Measurements from ENCODE around the gene PLCD4. TPM values are rescaled to one million over a fixed set of nuclear protein-coding genes. Genes with fewer than 3 reads are reported as not detected.
A peak's percentile ranks its signal among the peaks of the same experiment; 100 is the strongest.

Gene PLCD4
- polyA plus RNA-seq, 1 donor, result 4.0 TPM

DNA sequence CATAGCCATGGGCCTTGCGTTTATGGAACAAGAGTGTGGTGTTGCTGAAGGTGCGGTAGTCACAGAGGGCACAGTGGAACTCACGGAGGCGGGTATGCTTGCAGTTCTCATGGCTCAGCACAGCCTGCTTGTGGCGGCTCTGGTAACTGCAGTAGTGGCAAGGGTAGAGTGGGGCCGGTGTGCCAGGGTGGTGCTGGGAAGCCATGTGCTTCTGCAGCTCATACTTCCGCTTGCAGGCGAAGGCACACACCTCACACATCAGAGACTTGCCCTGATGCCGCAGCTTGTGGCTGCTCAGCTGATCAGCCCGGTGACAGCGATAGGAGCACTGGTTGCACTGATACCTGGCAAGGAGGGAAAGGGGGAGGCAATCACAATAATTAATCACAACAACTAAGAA, 37.0 kb downstream of the PLCD4 start:
- no peak overlapping the region for H3K4me3 ChIP-seq (ENCODE audit: low read length)
- no peak for DNase-seq
- no CpG with 5 or more reads among the region's 11 CpGs for WGBS (ENCODE audit: insufficient coverage, low lambda C conversion rate)
- no peaks in the 10 kb centered on the region for H3K27me3 ChIP-seq (ENCODE audit: control insufficient read depth, insufficient read depth, low read length)
- H3K36me3 ChIP-seq (ENCODE audit: control insufficient read depth, insufficient read depth, low read length), result peaks cover 76% of the 10 kb centered on the region
- no peaks in the 10 kb centered on the region for H3K9me3 ChIP-seq (ENCODE audit: control insufficient read depth, low read depth, low read length)
- peaks cover 22% of the 10 kb centered on the region for H3K4me1 ChIP-seq (ENCODE audit: control insufficient read depth, insufficient read depth, low read length)
- H3K27ac ChIP-seq (ENCODE audit: low read length), result peak overlapping the region; percentile 78

DNA sequence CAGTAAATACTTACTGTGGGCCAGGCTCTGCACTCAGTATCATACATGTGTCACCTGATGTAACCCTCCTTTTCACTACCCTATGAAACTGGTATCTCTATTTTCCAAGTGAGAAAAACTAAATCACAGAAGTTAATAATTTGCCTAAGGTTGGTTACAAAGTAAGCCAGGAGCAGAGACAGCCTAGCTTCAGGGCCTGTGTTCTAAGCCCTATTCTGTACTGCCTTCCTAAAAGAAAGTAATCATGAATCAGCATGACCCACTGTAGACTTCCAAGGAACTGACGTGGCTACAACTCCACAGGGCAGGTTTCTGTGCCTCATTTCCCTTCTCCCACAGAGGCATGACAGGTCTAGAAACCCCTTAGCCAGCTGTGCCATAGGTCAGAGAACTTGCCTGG, 37.4 kb downstream of the PLCD4 start:
- H3K27me3 ChIP-seq (ENCODE audit: control insufficient read depth, insufficient read depth, low read length), result no peaks in the 10 kb centered on the region
- H3K4me1 ChIP-seq (ENCODE audit: control insufficient read depth, insufficient read depth, low read length), result peaks cover 22% of the 10 kb centered on the region
- no peak overlapping the region for H3K4me3 ChIP-seq (ENCODE audit: low read length)
- DNase-seq, result peak; percentile 56 to 83
- 0% methylated on average over 1 of the region's 1 CpG for WGBS (ENCODE audit: insufficient coverage, low lambda C conversion rate)
- H3K9me3 ChIP-seq (ENCODE audit: control insufficient read depth, low read depth, low read length), result no peaks in the 10 kb centered on the region
- peaks cover 78% of the 10 kb centered on the region for H3K36me3 ChIP-seq (ENCODE audit: control insufficient read depth, insufficient read depth, low read length)
- peak overlapping the region; percentile 78 for H3K27ac ChIP-seq (ENCODE audit: low read length)

DNA sequence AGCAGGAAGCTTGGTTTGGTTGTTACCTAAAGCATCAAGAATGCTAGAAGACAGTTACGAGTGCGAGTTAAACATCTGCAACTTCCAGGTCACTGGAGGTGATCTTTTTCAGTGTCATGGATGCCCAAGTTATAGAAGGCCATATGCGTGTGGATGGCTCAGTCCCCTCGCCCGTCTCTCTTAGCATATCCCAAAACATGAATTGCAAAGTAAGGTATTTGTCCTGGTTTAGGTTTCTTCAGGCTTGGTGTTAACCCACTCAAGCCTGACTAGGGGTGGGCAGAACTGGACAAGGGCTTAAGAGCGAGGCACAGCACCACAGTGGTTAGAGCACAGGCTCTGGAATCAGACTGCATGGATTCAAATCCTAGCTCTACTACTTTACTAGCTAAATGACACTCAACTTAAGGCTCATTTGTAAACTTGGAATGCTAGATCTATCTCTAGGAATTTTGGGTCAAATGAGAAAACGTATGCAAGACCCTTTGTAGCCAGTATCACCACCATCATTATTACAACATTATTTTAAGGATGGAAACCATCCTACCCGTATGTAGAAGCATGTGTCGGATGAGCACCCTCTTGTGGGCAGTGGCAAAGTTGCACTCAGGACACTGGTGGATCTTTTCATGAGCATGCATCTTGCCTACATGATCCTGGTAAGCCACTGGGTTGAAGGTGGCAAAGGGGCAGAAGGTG, 40.5 kb downstream of the PLCD4 start:
- Histone ChIP-seq H3K36me3 (ENCODE audit: control insufficient read depth, insufficient read depth, low read length) (peaks cover 76% of the 10 kb centered on the region), H3K9me3 (ENCODE audit: control insufficient read depth, low read depth, low read length) (no peaks in the 10 kb centered on the region), H3K27me3 (ENCODE audit: control insufficient read depth, insufficient read depth, low read length) (no peaks in the 10 kb centered on the region), H3K4me3 (ENCODE audit: low read length) (no peak overlapping the region), H3K4me1 (ENCODE audit: control insufficient read depth, insufficient read depth, low read length) (peaks cover 22% of the 10 kb centered on the region), H3K27ac (ENCODE audit: low read length) (no peak overlapping the region)
- DNase-seq, result peak; percentile 28 to 39
- WGBS (ENCODE audit: insufficient coverage, low lambda C conversion rate), result 0% methylated on average over 1 of the region's 9 CpGs

DNA sequence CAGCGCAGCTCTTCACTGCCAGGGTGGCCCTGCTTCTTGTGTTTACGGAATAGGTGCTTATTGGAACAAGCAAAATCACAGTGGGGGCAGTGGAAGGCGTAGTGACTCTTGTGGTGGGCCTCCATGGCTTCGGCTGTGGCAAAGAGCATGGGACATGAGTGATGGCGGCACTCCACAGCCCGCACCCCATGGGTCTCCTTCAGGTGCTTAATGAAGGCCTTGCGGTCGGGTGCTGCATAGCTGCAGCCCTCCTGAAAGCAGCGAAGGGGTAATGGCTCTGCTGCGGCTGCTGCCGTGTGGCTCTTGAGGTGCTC, 41.0 kb downstream of the PLCD4 start:
- no CpG with 5 or more reads among the region's 11 CpGs for WGBS (ENCODE audit: insufficient coverage, low lambda C conversion rate)
- H3K9me3 ChIP-seq (ENCODE audit: control insufficient read depth, low read depth, low read length), result no peaks in the 10 kb centered on the region
- peaks cover 22% of the 10 kb centered on the region for H3K4me1 ChIP-seq (ENCODE audit: control insufficient read depth, insufficient read depth, low read length)
- H3K4me3 ChIP-seq (ENCODE audit: low read length), result no peak overlapping the region
- DNase-seq, result no peak
- peaks cover 75% of the 10 kb centered on the region for H3K36me3 ChIP-seq (ENCODE audit: control insufficient read depth, insufficient read depth, low read length)
- H3K27ac ChIP-seq (ENCODE audit: low read length), result no peak overlapping the region
- H3K27me3 ChIP-seq (ENCODE audit: control insufficient read depth, insufficient read depth, low read length), result no peaks in the 10 kb centered on the region

DNA sequence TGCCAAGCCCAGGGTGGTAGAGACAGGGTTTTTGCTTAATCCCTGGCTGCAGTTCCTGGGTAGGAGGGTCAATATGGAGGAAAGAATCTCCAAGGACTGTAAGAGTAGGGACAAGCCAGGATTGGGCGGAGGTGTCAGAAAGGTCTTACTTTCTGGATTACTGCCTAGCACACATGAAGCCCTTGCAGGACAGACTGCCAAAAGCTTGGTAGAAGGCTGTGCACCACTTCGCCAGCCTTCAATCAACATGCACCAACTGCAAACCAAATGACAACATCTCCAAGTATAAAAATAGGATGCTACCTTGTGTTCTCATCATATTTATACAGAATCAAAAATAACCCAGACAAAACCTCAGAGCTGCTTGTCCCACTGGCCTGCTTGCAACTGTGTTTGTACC, 48.1 kb downstream of the PLCD4 start:
- Histone ChIP-seq H3K4me3 (ENCODE audit: low read length) (no peak overlapping the region), H3K27ac (ENCODE audit: low read length) (no peak overlapping the region), H3K4me1 (ENCODE audit: control insufficient read depth, insufficient read depth, low read length) (no peaks in the 10 kb centered on the region), H3K27me3 (ENCODE audit: control insufficient read depth, insufficient read depth, low read length) (no peaks in the 10 kb centered on the region), H3K9me3 (ENCODE audit: control insufficient read depth, low read depth, low read length) (no peaks in the 10 kb centered on the region), H3K36me3 (ENCODE audit: control insufficient read depth, insufficient read depth, low read length) (peaks cover 44% of the 10 kb centered on the region)
- WGBS (ENCODE audit: insufficient coverage, low lambda C conversion rate), result no CpG with 5 or more reads among the region's 2 CpGs
- DNase-seq, result no peak

DNA sequence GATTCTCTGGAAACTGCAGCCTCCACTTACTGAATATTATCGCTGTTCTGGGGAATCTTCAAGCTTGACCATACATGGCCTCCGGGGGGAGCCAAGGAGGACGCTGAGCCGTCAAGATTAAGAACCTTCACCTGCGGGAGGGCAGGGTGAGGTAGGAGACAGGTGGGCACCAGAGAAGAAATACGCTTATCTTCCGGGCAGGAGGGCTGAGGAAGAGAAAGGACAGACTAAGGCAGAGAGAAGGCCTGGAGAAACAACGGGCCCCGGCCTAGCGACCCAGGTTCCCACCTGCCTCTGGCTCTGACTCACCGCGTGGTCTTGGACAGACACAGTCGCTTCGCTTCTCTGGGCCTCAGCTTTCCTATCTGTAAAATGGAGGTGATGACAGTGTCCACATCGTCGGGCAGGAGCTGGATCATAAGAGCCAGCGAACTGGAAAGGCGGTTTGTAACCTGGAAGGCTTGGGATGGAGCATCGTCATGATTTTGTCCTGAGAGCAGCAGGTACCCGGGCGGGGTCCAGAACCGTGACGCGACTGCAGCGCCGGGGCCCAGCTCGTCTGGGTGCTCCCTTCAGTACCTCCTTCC, 51.1 kb downstream of the PLCD4 start:
- Histone ChIP-seq H3K27ac (ENCODE audit: low read length) (peak overlapping the region; percentile 68), H3K4me3 (ENCODE audit: low read length) (peak overlapping the region; percentile 85), H3K36me3 (ENCODE audit: control insufficient read depth, insufficient read depth, low read length) (peaks cover 44% of the 10 kb centered on the region), H3K9me3 (ENCODE audit: control insufficient read depth, low read depth, low read length) (no peaks in the 10 kb centered on the region), H3K4me1 (ENCODE audit: control insufficient read depth, insufficient read depth, low read length) (no peaks in the 10 kb centered on the region), H3K27me3 (ENCODE audit: control insufficient read depth, insufficient read depth, low read length) (no peaks in the 10 kb centered on the region)
- peak; percentile 35 to 73 for DNase-seq
- WGBS (ENCODE audit: insufficient coverage, low lambda C conversion rate), result no CpG with 5 or more reads among the region's 27 CpGs

DNA sequence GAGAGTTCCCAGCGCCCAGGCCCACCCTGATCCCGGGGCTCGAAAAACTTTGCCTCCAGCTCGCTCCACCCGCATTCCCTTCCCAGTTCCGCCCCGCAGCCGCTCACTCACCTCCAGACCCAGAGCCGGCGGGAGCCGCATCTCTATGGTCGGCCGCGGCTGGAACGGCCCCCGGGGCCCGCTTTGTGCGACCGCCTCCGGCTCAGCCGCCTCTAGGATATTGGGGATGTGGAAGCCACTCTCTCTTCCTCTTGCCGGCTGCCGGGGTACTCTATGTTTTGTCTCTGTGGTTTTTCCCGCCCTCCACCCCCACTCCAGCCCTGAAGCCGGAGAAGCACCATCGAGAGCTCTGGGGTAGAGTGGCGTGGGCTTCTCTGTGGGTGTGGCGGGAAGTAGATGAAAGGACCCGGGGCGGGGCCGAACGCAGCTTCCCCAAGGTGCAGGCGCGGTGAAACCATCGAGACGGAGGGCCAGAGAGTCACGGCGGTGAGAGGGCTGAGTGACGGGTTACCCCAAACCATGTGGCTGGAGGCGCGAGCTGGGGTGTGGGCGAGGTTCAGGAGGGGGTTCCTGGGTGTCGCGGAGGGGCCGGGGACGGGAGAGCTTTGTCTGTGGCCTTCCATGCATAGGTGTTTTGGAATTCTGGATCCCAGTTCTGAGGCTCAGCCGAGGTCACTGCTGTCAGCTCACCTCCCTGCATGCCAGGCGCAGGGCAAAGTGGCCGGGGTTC, 51.7 kb downstream of the PLCD4 start, which contains the start of the genes BCS1L and ZNF142:
Gene BCS1L, plus strand, starts transcription at position 426 of the 730 bp plus-strand sequence. CDS start 1,305 bp downstream, outside the sequence.
Gene ZNF142, minus strand, starts transcription at position 366 of the 730 bp plus-strand sequence. CDS start 3,194 bp downstream, outside the sequence.
- Histone ChIP-seq H3K36me3 (ENCODE audit: control insufficient read depth, insufficient read depth, low read length) (peaks cover 48% of the 10 kb centered on the region), H3K9me3 (ENCODE audit: control insufficient read depth, low read depth, low read length) (no peaks in the 10 kb centered on the region), H3K4me3 (ENCODE audit: low read length) (peak within 1 kb of the TSS; percentile 85), H3K4me1 (ENCODE audit: control insufficient read depth, insufficient read depth, low read length) (no peaks in the 10 kb centered on the region), H3K27me3 (ENCODE audit: control insufficient read depth, insufficient read depth, low read length) (no peaks in the 10 kb centered on the region), H3K27ac (ENCODE audit: low read length) (peak within 1 kb of the TSS; percentile 68)
- peak; percentile 83 to 95 for DNase-seq
- WGBS (ENCODE audit: insufficient coverage, low lambda C conversion rate), result no CpG with 5 or more reads among the region's 49 CpGs

DNA sequence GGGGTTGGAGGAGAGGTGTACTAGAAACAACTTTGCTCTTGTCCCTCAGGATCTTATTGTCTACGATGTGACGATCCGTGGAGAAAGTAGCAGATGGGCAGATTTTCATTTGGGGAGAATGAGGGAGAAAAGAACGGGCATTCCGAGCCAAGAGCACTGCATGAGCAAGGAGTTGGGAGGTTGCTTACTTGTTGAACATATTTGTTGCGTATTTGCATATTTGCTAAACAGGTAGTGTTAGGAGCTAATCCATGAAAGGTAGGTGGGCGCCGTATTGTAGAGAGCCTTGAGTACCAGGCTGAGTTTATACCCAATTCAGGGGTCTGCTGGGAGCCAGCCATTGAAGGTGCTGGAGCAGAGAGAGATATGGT, 52.3 kb downstream of the PLCD4 start:
- Histone ChIP-seq H3K27ac (ENCODE audit: low read length) (peak overlapping the region; percentile 3), H3K36me3 (ENCODE audit: control insufficient read depth, insufficient read depth, low read length) (peaks cover 50% of the 10 kb centered on the region)
- WGBS (ENCODE audit: insufficient coverage, low lambda C conversion rate), result 30% methylated on average over 2 of the region's 8 CpGs

DNA sequence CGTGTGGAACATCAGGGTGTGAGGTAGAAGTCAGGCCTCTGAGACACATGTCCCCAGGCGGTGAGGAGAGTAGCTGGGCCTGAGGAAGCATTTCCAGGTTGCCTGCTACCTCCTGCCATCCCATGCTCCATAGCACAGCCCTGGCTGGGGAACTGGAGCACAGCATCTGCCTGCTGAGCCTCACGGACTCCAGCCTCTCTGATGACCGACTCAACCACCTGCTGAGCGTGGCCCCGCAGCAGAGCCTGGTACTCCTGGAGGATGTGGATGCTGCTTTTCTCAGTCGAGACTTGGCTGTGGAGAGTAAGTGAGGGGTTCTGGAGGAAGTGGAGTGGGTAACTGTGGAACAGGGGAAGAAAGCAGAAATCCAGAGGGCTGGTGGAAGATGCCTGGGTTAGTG, 54.7 kb downstream of the PLCD4 start:
- Histone ChIP-seq H3K27me3 (ENCODE audit: control insufficient read depth, insufficient read depth, low read length) (no peaks in the 10 kb centered on the region), H3K4me1 (ENCODE audit: control insufficient read depth, insufficient read depth, low read length) (no peaks in the 10 kb centered on the region), H3K4me3 (ENCODE audit: low read length) (no peak overlapping the region), H3K9me3 (ENCODE audit: control insufficient read depth, low read depth, low read length) (no peaks in the 10 kb centered on the region), H3K36me3 (ENCODE audit: control insufficient read depth, insufficient read depth, low read length) (peaks cover 55% of the 10 kb centered on the region), H3K27ac (ENCODE audit: low read length) (no peak overlapping the region)
- DNase-seq, result no peak
- WGBS (ENCODE audit: insufficient coverage, low lambda C conversion rate), result 80% methylated on average over 1 of the region's 7 CpGs

More for the DNA sequence above, 52.3 kb downstream of the PLCD4 start:
- no peaks in the 10 kb centered on the region for H3K9me3 ChIP-seq (ENCODE audit: control insufficient read depth, low read depth, low read length)
- no peaks in the 10 kb centered on the region for H3K27me3 ChIP-seq (ENCODE audit: control insufficient read depth, insufficient read depth, low read length)
- no peaks in the 10 kb centered on the region for H3K4me1 ChIP-seq (ENCODE audit: control insufficient read depth, insufficient read depth, low read length)
- peak overlapping the region; percentile 85 for H3K4me3 ChIP-seq (ENCODE audit: low read length)
- DNase-seq, result no peak

DNA sequence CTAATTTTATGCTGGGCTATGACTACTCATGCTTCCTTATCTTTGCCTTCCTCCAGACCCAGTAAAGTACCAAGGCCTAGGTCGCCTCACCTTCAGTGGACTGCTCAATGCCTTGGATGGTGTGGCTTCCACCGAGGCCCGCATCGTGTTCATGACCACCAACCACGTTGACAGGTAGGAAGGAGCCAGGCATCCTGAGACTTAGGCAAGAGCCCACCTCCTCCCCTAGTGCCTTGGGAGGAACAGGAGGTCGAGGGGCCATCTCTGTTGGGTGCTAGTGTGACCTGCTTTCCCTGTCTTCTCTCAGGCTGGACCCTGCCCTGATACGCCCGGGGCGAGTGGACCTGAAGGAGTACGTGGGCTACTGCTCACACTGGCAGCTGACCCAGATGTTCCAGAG, 55.1 kb downstream of the PLCD4 start:
- H3K36me3 ChIP-seq (ENCODE audit: control insufficient read depth, insufficient read depth, low read length), result peaks cover 57% of the 10 kb centered on the region
- DNase-seq, result no peak
- H3K4me3 ChIP-seq (ENCODE audit: low read length), result no peak overlapping the region

More for the DNA sequence above, 55.1 kb downstream of the PLCD4 start:
- no peaks in the 10 kb centered on the region for H3K27me3 ChIP-seq (ENCODE audit: control insufficient read depth, insufficient read depth, low read length)
- WGBS (ENCODE audit: insufficient coverage, low lambda C conversion rate), result no CpG with 5 or more reads among the region's 10 CpGs
- no peak overlapping the region for H3K27ac ChIP-seq (ENCODE audit: low read length)
- no peaks in the 10 kb centered on the region for H3K4me1 ChIP-seq (ENCODE audit: control insufficient read depth, insufficient read depth, low read length)
- no peaks in the 10 kb centered on the region for H3K9me3 ChIP-seq (ENCODE audit: control insufficient read depth, low read depth, low read length)
